CD4-positive, CD25-positive, alpha-beta regulatory T cell (primary cell): ENCODE results near the gene ZNF611. TPM values are rescaled to one million over a fixed set of nuclear protein-coding genes. Genes with fewer than 3 reads are reported as not detected.
"Not testable (repeated sequence)": the region's sequence is repeated elsewhere in the genome, so short reads cannot be mapped to it uniquely, and the experiment has no call there.

Experiments used
- ATAC-seq, 2 donors: fragments of 150-1000 bp; cut with Tn5 transposase; one replicate each; pipeline ENCODE4 v1.10.0; 2021; ENCODE audit warnings: low read depth in 2 of 2, moderate number of reproducible peaks in 2 of 2, moderate library complexity in 1 of 2
- DNase-seq, 3 donors: peaks; one replicate each; pipeline versions ENCODE4 v3.0.0 to v3.0.0-alpha.2; 2012 to 2022; ENCODE audit warnings: mixed read lengths in 1 of 3
- H3K27ac ChIP-seq: one replicate; pipeline ENCODE4 v1.7.0; 2013; ENCODE audit warnings: mild to moderate bottlenecking, low read length; ENCODE audit not compliant: insufficient read depth, poor library complexity, severe bottlenecking
- H3K27me3 ChIP-seq: one replicate; pipeline ENCODE4 v1.7.0; 2013; ENCODE audit warnings: low read length; ENCODE audit not compliant: control insufficient read depth, insufficient read depth
- H3K36me3 ChIP-seq: one replicate; pipeline ENCODE4 v1.7.0; 2013; ENCODE audit warnings: mild to moderate bottlenecking, low read length, moderate library complexity; ENCODE audit not compliant: control insufficient read depth, insufficient read depth
- H3K4me1 ChIP-seq: 2 replicates; pipeline ENCODE4 v1.7.0; 2013; ENCODE audit warnings: mild to moderate bottlenecking, low read length; ENCODE audit not compliant: insufficient read depth, control insufficient read depth, poor library complexity, severe bottlenecking
- H3K4me3 ChIP-seq: one replicate; pipeline ENCODE4 v1.7.0; 2013; ENCODE audit warnings: low read depth, mild to moderate bottlenecking, low read length, moderate library complexity
- H3K9me3 ChIP-seq, 2 experiments: 1 replicate in 1 of 2; 2 replicates in 1 of 2; pipeline ENCODE4 v1.7.0; 2013; ENCODE audit warnings: low read length in 2 of 2, mild to moderate bottlenecking in 1 of 2, moderate library complexity in 1 of 2; ENCODE audit not compliant: control insufficient read depth in 2 of 2
- H3K27ac Mint-ChIP-seq, 3 donors: one replicate each; pipeline ENCODE4 v1.8.0; 2020 to 2022; ENCODE audit warnings: mild to moderate bottlenecking in 3 of 3, mixed read lengths in 3 of 3, moderate library complexity in 2 of 3
- H3K27me3 Mint-ChIP-seq: one replicate; pipeline ENCODE4 v1.8.0; 2022; ENCODE audit warnings: mild to moderate bottlenecking, mixed read lengths
- H3K36me3 Mint-ChIP-seq: one replicate; pipeline ENCODE4 v1.8.0; 2020; ENCODE audit warnings: mixed read lengths
- H3K4me1 Mint-ChIP-seq, 4 donors: one replicate each; pipeline ENCODE4 v1.8.0; 2020 to 2022; ENCODE audit warnings: mixed read lengths in 4 of 4, mild to moderate bottlenecking in 1 of 4
- H3K4me3 Mint-ChIP-seq, 4 donors: one replicate each; pipeline ENCODE4 v1.8.0; 2020 to 2022; ENCODE audit warnings: mild to moderate bottlenecking in 4 of 4, mixed read lengths in 4 of 4, moderate library complexity in 3 of 4
- H3K9me3 Mint-ChIP-seq, 7 donors: one replicate each; pipeline ENCODE4 v1.8.0; 2020 to 2022; ENCODE audit warnings: mixed read lengths in 7 of 7, mild to moderate bottlenecking in 3 of 7, moderate library complexity in 2 of 7
- polyA plus RNA-seq, 4 donors: library from polyadenylated mRNA; unstranded; fragments of 300-500 nt; fragmentation: Illumina TruSeq; gene quantifications; one replicate each; pipeline ENCODE4 v1.2.3, GENCODE V29; 2021
- total RNA-seq: library from RNA; stranded (reverse); gene quantifications from one replicate; pipeline ENCODE4 v1.2.3, GENCODE V29; 2022

ZNF611 gene
- total and polyA plus RNA-seq, 5 donors from 2014 or later = 19.0 to 34.1 (median 26.9) TPM

DNA sequence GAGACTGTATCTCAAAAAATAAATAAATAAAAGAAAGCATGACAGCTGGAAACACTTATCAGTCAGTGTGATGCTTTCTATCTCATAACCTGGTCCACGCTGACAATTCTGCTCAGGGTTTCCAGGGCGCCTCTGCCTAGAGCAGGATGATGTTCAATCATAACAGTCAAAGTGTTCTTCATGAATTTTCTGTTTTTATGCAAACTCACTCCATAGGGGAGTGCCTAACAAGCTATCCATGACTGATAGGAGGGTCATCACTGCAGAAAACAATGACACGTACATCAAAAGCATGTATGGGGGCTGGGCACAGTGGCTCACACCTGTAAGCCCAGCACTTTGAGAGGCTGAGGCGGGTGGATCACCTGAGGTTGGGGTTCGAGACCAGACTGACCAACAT, 55.2 kb downstream of the ZNF611 start:
- Mint-ChIP-seq H3K36me3 (peaks cover 43% of the 10 kb centered on the region), H3K4me3 (peak overlapping the region in 1 of 4 donors; percentile 47), H3K4me1 (peaks cover under 1 to 38% (median 18%) of the 10 kb centered on the region in 4 donors), H3K27me3 (no peaks in the 10 kb centered on the region), H3K9me3 (peaks cover 0 to 23% (median 8%) of the 10 kb centered on the region in 7 donors), H3K27ac (peak overlapping the region in 1 of 3 donors; percentile 7)
- no peak overlapping the region for H3K27ac ChIP-seq
- DNase-seq (no peak), ATAC-seq (no peak)
- no peaks in the 10 kb centered on the region for H3K4me1 ChIP-seq
- no peak overlapping the region for H3K4me3 ChIP-seq
- peaks cover 3% of the 10 kb centered on the region for H3K36me3 ChIP-seq
- H3K27me3 ChIP-seq = no peaks in the 10 kb centered on the region
- H3K9me3 ChIP-seq = peaks cover 12 to 27% of the 10 kb centered on the region in 2 experiments

DNA sequence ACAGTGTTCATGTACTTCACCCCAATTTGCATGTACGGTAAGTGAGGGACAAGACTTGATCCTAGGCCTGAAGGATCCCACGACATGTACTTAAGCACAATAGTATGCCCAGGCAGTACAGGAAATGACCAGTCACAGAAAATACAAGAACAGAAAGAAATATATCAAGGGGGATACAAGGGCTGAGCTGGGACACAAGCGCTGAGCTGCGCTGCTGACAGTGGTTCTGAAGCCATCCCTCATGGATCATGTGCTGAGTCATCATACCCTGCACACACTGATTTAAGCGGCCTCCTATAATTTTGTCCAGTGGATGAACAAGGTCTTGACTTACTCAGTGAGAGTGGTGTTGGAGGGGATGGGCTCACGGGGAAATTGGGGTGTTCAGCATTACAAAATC, 59.6 kb downstream of the ZNF611 start:
- not testable (repeated sequence) for ATAC-seq, H3K4me1 ChIP-seq, H3K27ac ChIP-seq, H3K27me3 ChIP-seq, H3K4me3 Mint-ChIP-seq, H3K27me3 Mint-ChIP-seq, DNase-seq, H3K4me3 ChIP-seq, H3K27ac Mint-ChIP-seq
- Mint-ChIP-seq H3K9me3 (peaks cover 0 to 20% (median 5%) of the 10 kb centered on the region in 7 donors), H3K36me3 (peaks cover 37% of the 10 kb centered on the region), H3K4me1 (peaks cover 6 to 46% (median 16%) of the 10 kb centered on the region in 4 donors)
- Histone ChIP-seq H3K36me3 (peaks cover 12% of the 10 kb centered on the region), H3K9me3 (peaks cover 18 to 47% of the 10 kb centered on the region in 2 experiments)

DNA sequence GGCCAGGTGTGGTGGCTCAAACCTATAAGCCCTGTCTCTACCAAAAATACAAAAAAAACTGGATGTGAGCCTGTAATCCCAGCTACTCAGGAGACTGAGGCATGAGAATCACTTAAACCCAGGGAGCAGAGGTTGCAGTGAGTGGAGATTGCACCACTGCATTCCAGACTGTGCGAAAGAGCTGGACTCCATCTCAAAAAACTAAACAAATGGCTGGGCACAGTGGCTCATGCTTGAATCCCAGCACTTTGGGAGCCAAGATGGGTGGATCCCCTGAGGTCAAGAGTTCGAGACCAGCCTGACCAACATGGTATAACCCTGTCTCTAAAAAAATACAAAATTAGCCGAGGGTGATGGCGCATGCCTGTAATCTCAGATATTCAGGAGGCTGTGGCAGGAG, 61.8 kb downstream of the ZNF611 start:
- no peak for DNase-seq
- H3K36me3 ChIP-seq = peaks cover 24% of the 10 kb centered on the region
- H3K27ac ChIP-seq = no peak overlapping the region
- no peak overlapping the region for H3K4me3 ChIP-seq
- H3K9me3 Mint-ChIP-seq = peaks cover 0 to 23% (median 7%) of the 10 kb centered on the region in 7 donors
- ATAC-seq = no peak
- H3K36me3 Mint-ChIP-seq = peaks cover 45% of the 10 kb centered on the region
- H3K9me3 ChIP-seq = peaks cover 22 to 39% of the 10 kb centered on the region in 2 experiments
- no peaks in the 10 kb centered on the region for H3K27me3 ChIP-seq
- H3K27ac Mint-ChIP-seq = no peak overlapping the region
- H3K4me3 Mint-ChIP-seq = no peak overlapping the region
- H3K27me3 Mint-ChIP-seq = no peaks in the 10 kb centered on the region
- H3K4me1 Mint-ChIP-seq = peaks cover 5 to 46% (median 11%) of the 10 kb centered on the region in 4 donors
- no peaks in the 10 kb centered on the region for H3K4me1 ChIP-seq

- Mint-ChIP-seq H3K36me3 (peaks cover 47% of the 10 kb centered on the region), H3K4me3 (peak overlapping the region in 1 of 4 donors; percentile 8), H3K9me3 (peaks cover 0 to 23% (median 2%) of the 10 kb centered on the region in 7 donors), H3K27me3 (no peaks in the 10 kb centered on the region), H3K27ac (no peak overlapping the region), H3K4me1 (peaks cover 0 to 36% (median 12%) of the 10 kb centered on the region in 4 donors)
- Histone ChIP-seq H3K4me3 (no peak overlapping the region), H3K4me1 (no peaks in the 10 kb centered on the region), H3K36me3 (peaks cover 26% of the 10 kb centered on the region), H3K27ac (no peak overlapping the region), H3K27me3 (no peaks in the 10 kb centered on the region), H3K9me3 (peaks cover 23 to 33% of the 10 kb centered on the region in 2 experiments)
- ATAC-seq (no peak), DNase-seq (no peak)
Measured at GRCh38 chr19:52670046-52670445, 64.8 kb downstream of the ZNF611 start.

GRCh38 chr19:52669586-52669985, 65.3 kb downstream of the ZNF611 start:
- DNase-seq = no peak
- H3K27ac ChIP-seq = no peak overlapping the region
- H3K4me3 ChIP-seq = no peak overlapping the region
- peaks cover 21 to 29% of the 10 kb centered on the region in 2 experiments for H3K9me3 ChIP-seq
- no peak for ATAC-seq
- H3K27ac Mint-ChIP-seq = no peak overlapping the region
- H3K36me3 ChIP-seq = peaks cover 26% of the 10 kb centered on the region
- H3K4me1 Mint-ChIP-seq = peaks cover 0 to 32% (median 10%) of the 10 kb centered on the region in 4 donors
- H3K4me3 Mint-ChIP-seq = no peak overlapping the region
- no peaks in the 10 kb centered on the region for H3K27me3 Mint-ChIP-seq
- peaks cover 0 to 23% (median 0%) of the 10 kb centered on the region in 7 donors for H3K9me3 Mint-ChIP-seq
- H3K36me3 Mint-ChIP-seq = peaks cover 43% of the 10 kb centered on the region
- H3K4me1 ChIP-seq = no peaks in the 10 kb centered on the region
- H3K27me3 ChIP-seq = no peaks in the 10 kb centered on the region

- DNase-seq = no peak
- H3K36me3 ChIP-seq = peaks cover 27% of the 10 kb centered on the region
- no peak overlapping the region for H3K4me3 ChIP-seq
- H3K4me3 Mint-ChIP-seq = no peak overlapping the region
- H3K36me3 Mint-ChIP-seq = peaks cover 45% of the 10 kb centered on the region
- peaks cover 19% of the 10 kb centered on the region in 2 experiments for H3K9me3 ChIP-seq
- no peak for ATAC-seq
- peaks cover 0 to 25% (median 2%) of the 10 kb centered on the region in 7 donors for H3K9me3 Mint-ChIP-seq
- no peaks in the 10 kb centered on the region for H3K4me1 ChIP-seq
- H3K27me3 ChIP-seq = no peaks in the 10 kb centered on the region
- no peaks in the 10 kb centered on the region for H3K27me3 Mint-ChIP-seq
- H3K27ac Mint-ChIP-seq = no peak overlapping the region
- H3K27ac ChIP-seq = no peak overlapping the region
- H3K4me1 Mint-ChIP-seq = peaks cover 0 to 24% (median 5%) of the 10 kb centered on the region in 4 donors
Measured at GRCh38 chr19:52667972-52668371, 66.9 kb downstream of the ZNF611 start.

- no peak overlapping the region for H3K27ac Mint-ChIP-seq
- no peak overlapping the region for H3K4me3 ChIP-seq
- peaks cover 55% of the 10 kb centered on the region for H3K36me3 Mint-ChIP-seq
Measured at GRCh38 chr19:52666506-52666905, 68.3 kb downstream of the ZNF611 start.

DNA sequence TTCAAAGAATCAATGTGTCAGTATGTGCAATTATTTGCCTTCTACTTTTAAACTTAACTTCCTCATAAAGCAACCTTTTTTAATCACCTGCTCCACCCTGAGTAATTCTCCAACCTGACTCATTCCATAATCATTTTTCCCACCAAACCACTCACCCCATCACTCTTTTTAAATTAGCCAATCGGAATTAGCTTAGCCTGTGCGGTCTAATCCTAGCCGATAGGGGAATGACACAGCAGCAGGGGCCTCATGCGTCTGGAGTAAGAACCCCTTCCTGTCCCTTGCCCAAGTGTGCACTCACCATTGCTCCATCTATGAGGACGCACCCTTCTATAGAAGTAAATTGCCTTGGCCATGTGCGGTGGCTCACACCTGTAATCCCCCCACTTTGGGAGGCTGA, 69.3 kb downstream of the ZNF611 start:
- Histone ChIP-seq H3K9me3 (peaks cover 16 to 25% of the 10 kb centered on the region in 2 experiments), H3K27me3 (no peaks in the 10 kb centered on the region), H3K4me3 (no peak overlapping the region), H3K36me3 (peaks cover 43% of the 10 kb centered on the region), H3K27ac (no peak overlapping the region), H3K4me1 (no peaks in the 10 kb centered on the region)
- Mint-ChIP-seq H3K4me3 (no peak overlapping the region), H3K36me3 (peaks cover 65% of the 10 kb centered on the region), H3K27ac (peak overlapping the region in 1 of 3 donors; percentile 42), H3K4me1 (peaks cover 0 to 20% (median 5%) of the 10 kb centered on the region in 4 donors), H3K9me3 (peaks cover 0 to 31% (median 2%) of the 10 kb centered on the region in 7 donors), H3K27me3 (no peaks in the 10 kb centered on the region)
- no peak for DNase-seq
- no peak for ATAC-seq

More at GRCh38 chr19:52666506-52666905, 68.3 kb downstream of the ZNF611 start:
- Mint-ChIP-seq H3K4me1 (peaks cover 0 to 24% (median 6%) of the 10 kb centered on the region in 4 donors), H3K27me3 (no peaks in the 10 kb centered on the region), H3K9me3 (peaks cover 0 to 29% (median 2%) of the 10 kb centered on the region in 7 donors), H3K4me3 (no peak overlapping the region)
- no peak overlapping the region for H3K27ac ChIP-seq
- ATAC-seq (no peak), DNase-seq (no peak)
- peaks cover 39% of the 10 kb centered on the region for H3K36me3 ChIP-seq
- H3K27me3 ChIP-seq = no peaks in the 10 kb centered on the region
- H3K9me3 ChIP-seq = peaks cover 19 to 27% of the 10 kb centered on the region in 2 experiments
- H3K4me1 ChIP-seq = no peaks in the 10 kb centered on the region
